GM19043 (cell line): ENCODE measurements around the gene ZNF816.
"Not testable (repeated sequence)": the region's sequence is repeated elsewhere in the genome, so short reads cannot be mapped to it uniquely, and the experiment has no call there.

Source experiments
- ATAC-seq: cut with Tn5 transposase; IDR thresholded peaks from one replicate; pipeline ENCODE4 v1.9.1; 2021; ENCODE audit warnings: low read depth; ENCODE audit not compliant: unreplicated experiment

Gene ZNF816

GRCh38 chr19:52961981-52962380, 700 bp downstream of the ZNF816 start:
- no peak for ATAC-seq

- ATAC-seq, result no peak
These were observed 2.9 kb downstream of the ZNF816 start for GRCh38 chr19:52959613-52960295.

- ATAC-seq, result no peak
These were observed 5.1 kb downstream of the ZNF816 start for GRCh38 chr19:52957591-52957990.

DNA sequence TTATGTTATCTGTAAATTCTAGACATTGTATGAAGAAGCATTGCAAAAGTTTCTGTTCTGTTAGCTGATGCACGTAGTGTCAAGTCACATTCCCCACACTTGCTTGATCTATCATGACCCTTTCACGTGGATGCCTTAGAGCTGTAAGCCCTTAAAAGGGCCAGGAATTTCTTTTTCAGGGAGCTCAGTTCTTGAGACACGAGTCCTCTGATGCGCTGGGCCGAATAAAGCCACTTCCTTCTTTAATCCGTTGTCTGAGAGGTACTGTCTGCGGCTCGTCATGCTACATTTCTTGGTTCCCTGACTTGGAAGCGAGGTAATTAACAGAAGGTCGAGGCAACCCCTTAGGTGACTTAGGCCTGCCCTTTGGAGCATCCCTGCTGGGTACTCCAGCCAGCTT, 5.8 kb downstream of the ZNF816 start:
- no peak for ATAC-seq

DNA sequence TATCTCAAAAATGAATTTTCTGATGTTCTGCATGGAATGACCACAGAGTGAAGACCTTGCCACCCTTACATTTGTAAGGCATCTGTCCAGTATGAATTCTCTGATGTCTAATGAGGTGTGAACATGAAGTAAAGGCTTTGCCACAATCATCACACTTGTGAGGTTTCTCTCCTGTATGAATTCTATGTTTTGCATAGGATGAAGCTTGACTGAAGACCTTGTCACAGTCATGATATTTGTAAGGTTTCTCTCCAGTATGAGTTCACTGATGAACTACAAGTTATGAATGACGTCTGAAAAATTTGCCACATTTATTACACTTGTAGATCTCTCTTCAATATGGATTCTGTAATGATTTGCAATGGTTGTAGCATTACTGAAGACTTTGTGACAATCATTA, 13.3 kb downstream of the ZNF816 start:
- ATAC-seq, result no peak

GRCh38 chr19:52948025-52948770, 14.5 kb downstream of the ZNF816 start:
- ATAC-seq, result no peak

GRCh38 chr19:52946322-52947310, 16.1 kb downstream of the ZNF816 start:
- ATAC-seq, result no peak

DNA sequence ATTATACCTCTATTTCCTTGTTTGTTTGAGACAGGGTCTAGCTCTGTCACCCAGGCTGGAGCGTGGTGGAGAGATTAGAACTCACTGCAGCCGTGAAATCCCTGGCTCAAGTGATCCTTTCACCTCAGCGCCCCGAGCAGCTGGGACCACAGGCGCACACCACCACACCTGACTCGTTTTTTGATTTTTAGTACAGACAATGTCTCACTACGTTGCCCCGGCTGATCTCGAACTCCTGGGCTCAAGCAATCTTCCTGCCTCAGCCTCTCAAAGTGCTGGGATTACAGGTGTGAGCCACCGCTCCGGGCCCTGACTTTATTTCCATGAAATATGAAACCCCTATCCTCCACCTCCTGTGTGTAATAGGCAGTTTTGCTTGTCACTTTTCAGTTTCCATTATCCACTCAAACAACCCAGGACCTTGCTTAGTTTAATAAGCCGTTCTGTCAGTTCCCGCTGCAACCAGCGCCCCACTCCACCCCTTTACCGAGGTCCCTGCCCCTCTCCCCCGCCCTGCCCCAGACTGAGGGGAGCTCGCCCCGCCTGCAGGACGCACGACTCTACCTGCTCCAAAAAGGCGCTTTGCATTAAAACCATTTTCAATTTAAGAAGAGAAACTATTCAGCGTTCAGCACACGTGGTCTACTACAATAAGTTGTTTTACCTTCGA, 16.9 kb downstream of the ZNF816 start:
- ATAC-seq, result no peak

DNA sequence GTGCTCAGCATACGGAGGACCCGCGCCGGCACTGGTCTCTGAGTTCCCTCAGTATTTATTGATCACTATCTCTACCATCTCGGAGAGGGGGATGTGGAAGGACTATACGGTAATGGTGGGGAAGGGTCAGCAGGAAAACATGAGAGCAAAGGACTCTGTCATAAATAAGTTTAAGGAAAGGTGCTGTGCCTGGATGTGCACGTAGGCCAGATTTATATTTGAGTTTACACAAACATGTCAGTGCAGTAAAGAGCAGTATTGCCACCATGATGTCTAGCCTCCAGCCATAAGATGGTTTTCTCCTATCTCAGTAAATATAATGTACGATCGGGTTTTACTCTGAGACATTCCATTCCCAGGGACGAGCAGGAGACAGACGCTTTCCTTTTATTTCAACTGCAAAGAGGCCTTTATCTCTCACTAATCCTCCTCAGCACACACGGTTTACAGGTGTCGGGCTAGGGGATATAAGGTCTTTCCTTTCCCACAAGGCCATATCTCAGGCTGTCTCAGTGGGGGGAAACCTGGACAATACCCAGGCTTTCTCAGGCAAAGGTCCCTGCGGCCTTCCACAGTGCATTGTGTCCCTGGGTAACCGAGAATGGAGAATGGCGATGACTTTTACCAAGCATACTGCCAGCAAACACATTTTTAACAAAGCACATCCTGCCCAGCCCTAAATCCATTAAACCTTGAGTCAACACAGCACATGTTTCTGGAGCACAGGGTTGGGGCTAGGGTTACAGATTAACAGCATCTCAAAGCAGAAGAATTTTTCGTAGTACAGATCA, 17.8 kb downstream of the ZNF816 start:
- not testable (repeated sequence) for ATAC-seq

GRCh38 chr19:52943884-52944643, 18.6 kb downstream of the ZNF816 start:
- no peak for ATAC-seq

DNA sequence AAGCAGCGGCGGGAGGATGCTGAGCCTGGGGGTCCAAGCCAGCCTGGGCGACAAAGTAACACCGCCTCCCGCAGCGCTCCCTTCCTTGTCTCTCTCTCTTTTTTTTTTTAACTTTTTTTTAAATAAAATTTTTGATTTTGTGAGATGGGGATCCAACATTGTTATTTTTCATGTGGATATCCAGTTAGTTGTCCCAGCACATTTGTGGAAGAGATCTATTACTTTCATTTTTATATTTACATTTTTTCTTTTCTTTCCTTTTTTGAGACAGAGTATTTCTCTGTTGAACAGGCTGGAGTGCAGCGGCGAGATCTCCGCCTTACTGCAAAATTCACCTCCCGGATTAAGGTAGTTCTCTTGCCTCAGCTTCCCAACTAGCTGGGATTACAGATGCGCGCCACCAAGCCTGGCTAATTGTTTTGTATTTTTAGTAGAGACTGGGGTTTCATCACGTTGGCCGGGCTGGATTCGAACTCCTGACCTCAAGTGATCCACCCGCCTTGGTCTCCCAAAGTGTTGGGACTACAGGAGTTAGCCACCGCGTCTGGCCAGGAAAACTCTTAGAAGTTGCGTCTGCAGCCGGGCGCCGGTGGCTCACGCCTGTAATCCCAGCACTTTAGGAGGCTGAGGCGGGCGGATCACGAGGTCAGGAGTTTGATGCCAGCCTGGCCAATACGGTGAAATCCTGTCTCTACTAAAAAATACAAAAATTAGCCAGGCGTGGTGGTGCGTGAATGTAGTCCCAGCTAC, 19.4 kb downstream of the ZNF816 start:
- ATAC-seq, result no peak

DNA sequence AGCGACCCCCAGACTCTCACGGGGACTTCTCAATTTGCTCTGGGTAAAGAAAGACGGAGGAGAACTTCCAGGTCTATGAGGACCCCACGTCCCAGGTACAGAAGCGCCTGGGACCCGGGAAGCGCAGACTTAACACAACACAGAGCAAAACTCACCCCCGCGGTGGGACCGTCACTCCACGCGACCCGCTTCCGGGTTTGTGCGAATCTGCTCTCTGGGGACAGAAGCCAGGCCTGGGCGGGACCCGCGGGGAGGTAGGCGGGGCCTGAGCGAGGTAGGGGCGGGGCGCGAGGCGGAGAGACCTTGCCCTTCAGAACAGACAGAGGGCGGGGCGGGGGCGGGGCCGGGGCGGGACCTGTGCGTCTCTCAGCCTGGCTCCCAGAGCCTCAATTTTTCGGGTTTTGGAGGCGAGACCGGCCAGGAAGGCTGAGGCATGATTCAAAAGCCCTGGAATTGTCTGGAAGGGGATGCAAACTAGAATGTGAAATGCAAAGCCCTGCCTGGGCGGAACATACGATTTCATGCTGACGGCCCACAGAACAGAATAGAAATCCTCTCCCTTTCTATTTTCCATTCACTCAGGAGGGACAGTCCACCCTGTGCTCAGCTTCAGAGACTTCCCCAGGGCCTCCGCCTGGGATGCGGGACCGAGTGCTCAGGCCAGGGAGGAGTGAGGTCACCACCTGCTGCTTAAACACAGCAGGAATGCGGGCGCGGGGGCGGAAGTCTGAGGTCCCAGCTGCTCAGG, 20.1 kb downstream of the ZNF816 start:
- peak; percentile 69 for ATAC-seq

DNA sequence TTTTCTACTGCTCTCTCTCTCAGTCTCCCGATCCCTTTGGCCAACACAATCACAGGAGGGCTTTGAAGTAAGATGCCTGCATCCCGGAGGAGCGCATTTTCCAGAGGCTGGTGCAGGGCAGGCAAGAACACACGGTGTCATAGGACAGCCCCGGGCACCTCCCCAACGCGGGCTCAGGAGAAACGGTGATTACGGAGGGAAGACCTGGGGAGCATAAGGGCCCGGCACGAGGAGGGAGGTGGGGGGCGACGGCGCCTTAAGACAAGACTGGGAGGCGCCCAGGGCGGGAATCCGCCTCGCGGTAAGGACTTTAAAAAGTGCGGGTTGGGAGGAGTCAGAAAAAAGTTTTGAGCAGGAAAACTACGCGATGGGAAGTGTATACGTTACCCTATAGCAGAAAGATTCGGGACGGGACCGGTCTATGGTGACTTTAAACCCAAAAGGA, 20.7 kb downstream of the ZNF816 start:
- peak; percentile 19 for ATAC-seq

DNA sequence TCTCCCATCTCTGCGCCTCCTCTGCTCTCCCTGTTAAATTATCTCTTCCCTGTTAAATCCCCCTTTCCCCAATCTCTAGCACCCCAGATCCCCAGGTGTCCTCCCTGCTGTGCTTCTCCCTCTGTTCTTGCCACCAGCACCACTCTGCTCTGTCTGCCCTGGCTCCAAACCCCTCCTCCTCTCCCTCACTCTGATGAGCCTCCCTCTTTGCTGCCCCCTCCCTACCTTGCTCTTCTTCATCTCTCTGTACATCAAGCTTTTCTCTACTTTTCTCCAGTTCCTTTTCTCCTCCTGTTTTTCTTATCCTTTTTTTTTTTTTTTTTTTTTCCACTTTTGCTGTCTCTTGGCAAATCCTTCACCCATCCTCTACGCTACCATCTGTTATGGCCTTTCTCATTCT, 21.2 kb downstream of the ZNF816 start:
- ATAC-seq, result not testable (repeated sequence)

GRCh38 chr19:52940905-52941304, 21.8 kb downstream of the ZNF816 start:
- not testable (repeated sequence) for ATAC-seq

GRCh38 chr19:52938761-52939160, 23.9 kb downstream of the ZNF816 start:
- no peak for ATAC-seq

DNA sequence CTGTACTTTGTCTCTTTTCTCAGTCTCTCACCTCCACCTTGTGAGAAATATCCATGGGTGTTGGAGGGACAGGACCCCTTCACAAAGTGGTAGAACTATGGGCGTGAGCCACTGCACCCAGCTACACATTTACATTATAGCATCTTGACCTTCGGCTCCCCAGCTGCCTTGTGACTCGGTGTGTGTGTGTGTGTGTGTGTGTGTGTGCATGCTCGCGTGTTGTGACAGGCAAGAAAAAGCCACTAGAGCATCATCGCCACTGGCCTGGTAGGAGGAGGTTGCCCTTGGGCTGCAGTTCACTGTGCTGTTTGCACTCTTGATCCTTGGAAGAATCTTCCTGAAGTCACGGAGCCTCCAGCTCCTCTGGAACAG, 25.7 kb downstream of the ZNF816 start:
- ATAC-seq, result no peak
